Vagina (tissue), 2 donors: ENCODE data around the gene SDHC.

Experiments used
- CTCF ChIP-seq, 3 experiments: fragments of 450-650 bp in 2 of 3; fragments of 200-600 bp in 1 of 3; sonication (generic) in 1 of 3; IDR thresholded peaks; one replicate each; pipeline ENCODE4 v1.5.1; 2017 to 2019; ENCODE audit warnings: antibody characterized with exemption in 3 of 3, mild to moderate bottlenecking in 2 of 3, moderate library complexity in 2 of 3
- POLR2AphosphoS5 ChIP-seq, 2 donors: sonication (generic); formaldehyde crosslinking; IDR thresholded peaks; one replicate each; pipeline ENCODE4 v1.9.0; 2017; ENCODE audit warnings: antibody characterized with exemption in 2 of 2, mild to moderate bottlenecking in 2 of 2, low read depth in 1 of 2; ENCODE audit not compliant: insufficient read depth in 1 of 2

DNA sequence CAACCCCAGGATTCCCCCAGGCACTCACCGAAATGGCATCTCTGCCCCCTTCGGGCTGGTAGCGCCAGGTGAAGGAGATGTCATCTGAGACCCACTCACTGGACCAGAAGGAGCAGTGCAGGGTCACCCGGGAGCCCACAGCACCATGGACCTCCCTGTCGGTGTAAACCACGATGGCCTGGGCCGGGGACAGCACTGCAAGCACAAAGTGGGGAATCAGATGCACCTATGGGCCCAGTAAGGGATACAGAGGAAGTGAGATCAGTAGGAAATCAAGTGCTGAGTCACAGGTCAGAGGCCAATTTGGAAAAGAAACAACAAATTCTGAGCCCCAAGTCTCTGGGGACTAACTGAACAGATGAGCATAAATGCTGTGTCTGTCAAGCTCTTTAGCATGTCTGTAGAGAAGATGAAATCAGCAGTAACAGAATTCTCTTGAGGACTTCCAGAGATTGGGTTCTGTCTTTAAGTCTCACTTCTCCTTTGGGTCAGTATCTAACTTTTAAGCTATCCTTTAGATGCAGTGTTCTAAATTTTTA, 6.9 kb upstream of the SDHC start:
- TF ChIP-seq CTCF (IDR thresholded peaks at IDR 0.05) (no peak), POLR2AphosphoS5 (IDR thresholded peaks at IDR 0.05; ENCODE audit: insufficient read depth in 1 of 2, low read depth in 1 of 2) (no peak)
